ENCODE data around the gene TTLL11.

DNA sequence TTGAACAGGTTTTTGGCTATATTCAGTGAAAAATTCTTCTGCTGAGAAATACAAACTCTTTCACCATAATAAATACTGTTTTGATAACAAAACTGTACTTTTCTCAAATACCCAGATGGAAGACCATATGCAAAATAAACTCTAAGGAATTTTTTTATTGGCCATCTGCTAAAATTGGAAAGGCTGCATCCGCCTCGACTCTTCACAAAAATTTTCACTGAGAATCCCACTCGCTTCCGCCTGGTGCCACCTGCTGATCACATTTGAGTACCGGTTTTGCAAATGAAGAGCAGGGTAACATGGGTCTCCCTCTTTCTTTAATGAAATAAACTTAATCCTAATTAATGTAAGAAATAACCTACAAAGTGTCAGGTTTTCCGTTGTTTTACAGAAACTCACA lies 76.4 kb downstream of the TTLL11 start:
- TF ChIP-seq, protein P1, sequence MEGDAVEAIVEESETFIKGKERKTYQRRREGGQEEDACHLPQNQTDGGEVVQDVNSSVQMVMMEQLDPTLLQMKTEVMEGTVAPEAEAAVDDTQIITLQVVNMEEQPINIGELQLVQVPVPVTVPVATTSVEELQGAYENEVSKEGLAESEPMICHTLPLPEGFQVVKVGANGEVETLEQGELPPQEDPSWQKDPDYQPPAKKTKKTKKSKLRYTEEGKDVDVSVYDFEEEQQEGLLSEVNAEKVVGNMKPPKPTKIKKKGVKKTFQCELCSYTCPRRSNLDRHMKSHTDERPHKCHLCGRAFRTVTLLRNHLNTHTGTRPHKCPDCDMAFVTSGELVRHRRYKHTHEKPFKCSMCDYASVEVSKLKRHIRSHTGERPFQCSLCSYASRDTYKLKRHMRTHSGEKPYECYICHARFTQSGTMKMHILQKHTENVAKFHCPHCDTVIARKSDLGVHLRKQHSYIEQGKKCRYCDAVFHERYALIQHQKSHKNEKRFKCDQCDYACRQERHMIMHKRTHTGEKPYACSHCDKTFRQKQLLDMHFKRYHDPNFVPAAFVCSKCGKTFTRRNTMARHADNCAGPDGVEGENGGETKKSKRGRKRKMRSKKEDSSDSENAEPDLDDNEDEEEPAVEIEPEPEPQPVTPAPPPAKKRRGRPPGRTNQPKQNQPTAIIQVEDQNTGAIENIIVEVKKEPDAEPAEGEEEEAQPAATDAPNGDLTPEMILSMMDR (conservative IDR thresholded peaks at IDR 0.05) = peak; percentile 28
- no peak for TF ChIP-seq ZFX (IDR thresholded peaks at IDR 0.05)

Measured in C4-2B (cell line).